ENCODE results near the gene PRCP.

- TF ChIP-seq CTCF (IDR thresholded peaks at IDR 0.05; ENCODE audit: extremely low read depth in 1 of 2, insufficient read depth in 1 of 2, low read depth in 1 of 2, low read length in 2 of 2) (no peak), FOS (IDR thresholded peaks at IDR 0.05; ENCODE audit: borderline replicate concordance, insufficient read depth, low read length) (no peak)
Measured at GRCh38 chr11:82857145-82857544, 43.1 kb downstream of the PRCP start.

All from endothelial cell of umbilical vein (primary cell).